K562 (cell line): Measurements from ENCODE around the gene DOCK4.

Experiments used
- CTBP1 ChIP-seq: fragments of 450-650 bp; IDR thresholded peaks from 2 replicates; pipeline ENCODE4 v1.6.1; 2016; ENCODE audit warnings: borderline replicate concordance
- CTCF ChIP-seq, 3 experiments: IDR thresholded peaks in 2 of 3; conservative IDR thresholded peaks in 1 of 3; 2 replicates each; pipeline ENCODE4 v1.5.1; 2011 to 2012; ENCODE audit warnings: low read length in 3 of 3, mild to moderate bottlenecking in 3 of 3, control low read depth in 2 of 3, improper control_type of control experiment in 1 of 3, inconsistent platforms in 1 of 3, low read depth in 1 of 3, mixed read lengths in 1 of 3, moderate library complexity in 1 of 3; ENCODE audit not compliant: insufficient read depth in 2 of 3
- E2F4 ChIP-seq: sonication (generic); formaldehyde crosslinking; IDR thresholded peaks from 2 replicates; pipeline ENCODE4 v1.8.0; 2022; ENCODE audit warnings: mild to moderate bottlenecking, low read depth, missing genetic modification reagents
- GTF2F1 ChIP-seq: IDR thresholded peaks from 2 replicates; pipeline ENCODE4 v1.6.1; 2011; ENCODE audit warnings: low read depth, low read length, improper control_type of control experiment
- REST ChIP-seq, 2 experiments: fragments of 450-650 bp; formaldehyde crosslinking in 1 of 2; IDR thresholded peaks; 2 replicates each; pipeline versions ENCODE4 v1.4.0 to v1.6.1; 2014 to 2020; ENCODE audit warnings: mild to moderate bottlenecking in 2 of 2, borderline replicate concordance in 1 of 2, low read depth in 1 of 2

- TF ChIP-seq CTCF (IDR thresholded peaks at IDR 0.05 in 2 of 3, conservative IDR thresholded peaks at IDR 0.05 in 1 of 3; ENCODE audit: insufficient read depth in 2 of 3, low read depth in 1 of 3, low read length in 3 of 3) (no peak), REST (IDR thresholded peaks at IDR 0.05; ENCODE audit: borderline replicate concordance) (no peak), REST (CRISPR knock-in tag; IDR thresholded peaks at IDR 0.05; ENCODE audit: low read depth) (no peak), CTBP1 (no peak), E2F4 (CRISPR knock-in tag) (no peak), GTF2F1 (no peak)
These were observed 44.7 kb downstream of the DOCK4 start for GRCh38 chr7:112161253-112162141.
